ENCODE results near the gene USB1. TPM values are rescaled to one million over a fixed set of nuclear protein-coding genes. Genes with fewer than 3 reads are reported as not detected.

Gene USB1
- total RNA-seq, 1 experiment from 2014 or later, result 73.1 TPM

DNA sequence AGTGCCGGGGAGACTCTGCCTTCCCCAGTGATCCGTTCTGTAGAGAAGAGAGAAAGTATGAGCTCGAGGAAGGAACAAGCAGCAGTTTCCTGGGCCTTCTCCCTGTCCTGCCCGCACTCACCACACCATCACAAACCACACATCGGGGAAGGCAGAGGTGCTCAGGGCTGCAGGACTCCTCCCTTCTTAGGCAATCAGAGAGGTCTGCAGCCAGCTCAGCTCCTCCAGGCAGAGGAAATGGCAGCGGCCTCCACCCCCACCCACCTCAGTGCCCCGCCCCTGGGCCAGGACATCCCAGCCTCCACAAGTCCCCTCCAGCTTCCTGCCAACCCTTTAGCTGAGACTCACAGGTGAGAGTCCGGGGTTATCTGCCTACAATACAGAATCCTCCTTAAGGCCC lies 2.7 kb upstream of the USB1 start:
- BruUV-seq (replicated peaks), result no TSS peak
- Histone ChIP-seq H3K4me2 (ENCODE audit: low read length) (peak overlapping the region; percentile 99), H3K79me2 (ENCODE audit: insufficient read depth, low read length) (peaks cover 9% of the 10 kb centered on the region), H3K4me1 (ENCODE audit: control insufficient read depth in 1 of 2, insufficient read depth in 2 of 2, low read length in 2 of 2) (peaks cover 18 to 41% of the 10 kb centered on the region in 2 experiments; a peak in 3 of 4 replicates), H3K9me2 (ENCODE audit: insufficient read depth) (no peaks in the 10 kb centered on the region), H3K27ac (ENCODE audit: low read depth, low read length) (no peak overlapping the region), H2AFZ (ENCODE audit: low read depth, low read length, poor library complexity, severe bottlenecking) (no peak overlapping the region), H3K4me3 (replicated peaks in 1 of 2; ENCODE audit: low read depth in 1 of 2, low read length in 2 of 2) (no peak overlapping the region), H3K9ac (ENCODE audit: low read length) (no peak overlapping the region), H4K20me1 (ENCODE audit: insufficient read depth) (no peaks in the 10 kb centered on the region), H3K36me3 (ENCODE audit: control insufficient read depth in 1 of 2, insufficient read depth in 2 of 2, low read length in 2 of 2) (peaks cover 8% of the 10 kb centered on the region in 2 experiments; a peak in 2 of 4 replicates), H3K27me3 (ENCODE audit: insufficient read depth, low read length) (no peaks in the 10 kb centered on the region), H3K9me3 (ENCODE audit: control insufficient read depth in 1 of 2, insufficient read depth in 1 of 2, low read depth in 1 of 2, low read length in 2 of 2) (no peaks in the 10 kb centered on the region)
- TF ChIP-seq YY1 (IDR thresholded peaks at IDR 0.05; ENCODE audit: extremely low read depth, insufficient replicate concordance, low read depth, low read length), result no peak
- no peak for TF ChIP-seq EGR1 (IDR thresholded peaks at IDR 0.05; ENCODE audit: low read depth)
- no peak for TF ChIP-seq CEBPB (IDR thresholded peaks at IDR 0.05; ENCODE audit: low read depth)
- no peak for TF ChIP-seq FOSL1 (IDR thresholded peaks at IDR 0.05; ENCODE audit: low read depth)
- TF ChIP-seq EZH2 (IDR thresholded peaks at IDR 0.05), result no peak
- TF ChIP-seq, protein P1, sequence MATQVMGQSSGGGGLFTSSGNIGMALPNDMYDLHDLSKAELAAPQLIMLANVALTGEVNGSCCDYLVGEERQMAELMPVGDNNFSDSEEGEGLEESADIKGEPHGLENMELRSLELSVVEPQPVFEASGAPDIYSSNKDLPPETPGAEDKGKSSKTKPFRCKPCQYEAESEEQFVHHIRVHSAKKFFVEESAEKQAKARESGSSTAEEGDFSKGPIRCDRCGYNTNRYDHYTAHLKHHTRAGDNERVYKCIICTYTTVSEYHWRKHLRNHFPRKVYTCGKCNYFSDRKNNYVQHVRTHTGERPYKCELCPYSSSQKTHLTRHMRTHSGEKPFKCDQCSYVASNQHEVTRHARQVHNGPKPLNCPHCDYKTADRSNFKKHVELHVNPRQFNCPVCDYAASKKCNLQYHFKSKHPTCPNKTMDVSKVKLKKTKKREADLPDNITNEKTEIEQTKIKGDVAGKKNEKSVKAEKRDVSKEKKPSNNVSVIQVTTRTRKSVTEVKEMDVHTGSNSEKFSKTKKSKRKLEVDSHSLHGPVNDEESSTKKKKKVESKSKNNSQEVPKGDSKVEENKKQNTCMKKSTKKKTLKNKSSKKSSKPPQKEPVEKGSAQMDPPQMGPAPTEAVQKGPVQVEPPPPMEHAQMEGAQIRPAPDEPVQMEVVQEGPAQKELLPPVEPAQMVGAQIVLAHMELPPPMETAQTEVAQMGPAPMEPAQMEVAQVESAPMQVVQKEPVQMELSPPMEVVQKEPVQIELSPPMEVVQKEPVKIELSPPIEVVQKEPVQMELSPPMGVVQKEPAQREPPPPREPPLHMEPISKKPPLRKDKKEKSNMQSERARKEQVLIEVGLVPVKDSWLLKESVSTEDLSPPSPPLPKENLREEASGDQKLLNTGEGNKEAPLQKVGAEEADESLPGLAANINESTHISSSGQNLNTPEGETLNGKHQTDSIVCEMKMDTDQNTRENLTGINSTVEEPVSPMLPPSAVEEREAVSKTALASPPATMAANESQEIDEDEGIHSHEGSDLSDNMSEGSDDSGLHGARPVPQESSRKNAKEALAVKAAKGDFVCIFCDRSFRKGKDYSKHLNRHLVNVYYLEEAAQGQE (IDR thresholded peaks at IDR 0.05; ENCODE audit: low read depth), result no peak
- TF ChIP-seq, protein P2, sequence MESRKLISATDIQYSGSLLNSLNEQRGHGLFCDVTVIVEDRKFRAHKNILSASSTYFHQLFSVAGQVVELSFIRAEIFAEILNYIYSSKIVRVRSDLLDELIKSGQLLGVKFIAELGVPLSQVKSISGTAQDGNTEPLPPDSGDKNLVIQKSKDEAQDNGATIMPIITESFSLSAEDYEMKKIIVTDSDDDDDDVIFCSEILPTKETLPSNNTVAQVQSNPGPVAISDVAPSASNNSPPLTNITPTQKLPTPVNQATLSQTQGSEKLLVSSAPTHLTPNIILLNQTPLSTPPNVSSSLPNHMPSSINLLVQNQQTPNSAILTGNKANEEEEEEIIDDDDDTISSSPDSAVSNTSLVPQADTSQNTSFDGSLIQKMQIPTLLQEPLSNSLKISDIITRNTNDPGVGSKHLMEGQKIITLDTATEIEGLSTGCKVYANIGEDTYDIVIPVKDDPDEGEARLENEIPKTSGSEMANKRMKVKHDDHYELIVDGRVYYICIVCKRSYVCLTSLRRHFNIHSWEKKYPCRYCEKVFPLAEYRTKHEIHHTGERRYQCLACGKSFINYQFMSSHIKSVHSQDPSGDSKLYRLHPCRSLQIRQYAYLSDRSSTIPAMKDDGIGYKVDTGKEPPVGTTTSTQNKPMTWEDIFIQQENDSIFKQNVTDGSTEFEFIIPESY (IDR thresholded peaks at IDR 0.05; ENCODE audit: extremely low read depth, insufficient replicate concordance, low read length), result no peak
- TF ChIP-seq CBX3 (IDR thresholded peaks at IDR 0.05; ENCODE audit: low read depth), result no peak
- no peak for TF ChIP-seq SRF (IDR thresholded peaks at IDR 0.05; ENCODE audit: low read depth)
- no peak for TF ChIP-seq SP1 (IDR thresholded peaks at IDR 0.05; ENCODE audit: low read depth)
- no peak for TF ChIP-seq ZNF274 (IDR thresholded peaks at IDR 0.05; ENCODE audit: low read depth, low read length)
- TF ChIP-seq JUND (IDR thresholded peaks at IDR 0.05), result no peak
- no peak for TF ChIP-seq SIN3A (IDR thresholded peaks at IDR 0.05; ENCODE audit: low read depth)
- TF ChIP-seq, protein P3, sequence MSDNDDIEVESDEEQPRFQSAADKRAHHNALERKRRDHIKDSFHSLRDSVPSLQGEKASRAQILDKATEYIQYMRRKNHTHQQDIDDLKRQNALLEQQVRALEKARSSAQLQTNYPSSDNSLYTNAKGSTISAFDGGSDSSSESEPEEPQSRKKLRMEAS (IDR thresholded peaks at IDR 0.05), result no peak
- no peak for TF ChIP-seq TCF7L2 (IDR thresholded peaks at IDR 0.05; ENCODE audit: borderline replicate concordance, extremely low read depth, insufficient read depth, insufficient read length)
- no peak for TF ChIP-seq ELF1 (IDR thresholded peaks at IDR 0.05; ENCODE audit: borderline replicate concordance, low read depth)
- RAD21 ChIA-PET (ENCODE audit: low non-redundant PET in 1 of 2, low total read pairs in 2 of 2, uncharacterized antibody in 2 of 2, unreplicated experiment in 2 of 2), result no interaction called here
- no peak for DNase-seq (ENCODE audit: low read depth, low spot score)
- no peak for ATAC-seq
- intact Hi-C loops (cut with micrococcal nuclease), result no loop called here
- POLR2A ChIA-PET, result no interaction called here
- CTCF ChIA-PET, result interaction anchor here (0.9 to 1.0 kb wide), 2 partner anchors 104 to 240 kb away, joined by 3 read pairs; no protein-coding TSS in a partner anchor

All from HCT116 (cell line).